G401 (cell line): Measurements from ENCODE around the gene OTOR. TPM values are rescaled to one million over a fixed set of nuclear protein-coding genes. Genes with fewer than 3 reads are reported as not detected.
A peak's percentile ranks its signal among the peaks of the same experiment; 100 is the strongest.

Experiments used
- DNase-seq: peaks from one replicate; pipeline ENCODE4 v3.0.0-alpha.2; 2015; ENCODE audit warnings: low spot score
- in situ Hi-C: cut with HindIII; loops from 2 replicates; pipeline ENCODE4 v1.10.0; 2016; ENCODE audit warnings: low sequenced_read_pairs, mixed read lengths
- total RNA-seq: library from RNA; depleted of rRNA; stranded (reverse); fragments of >200 nt; shearing (Covaris generic); gene quantifications from 2 replicates; pipeline ENCODE4 v1.2.3, GENCODE V29; 2014

The OTOR gene
- total RNA-seq, 1 experiment from 2014 or later = not detected

DNA sequence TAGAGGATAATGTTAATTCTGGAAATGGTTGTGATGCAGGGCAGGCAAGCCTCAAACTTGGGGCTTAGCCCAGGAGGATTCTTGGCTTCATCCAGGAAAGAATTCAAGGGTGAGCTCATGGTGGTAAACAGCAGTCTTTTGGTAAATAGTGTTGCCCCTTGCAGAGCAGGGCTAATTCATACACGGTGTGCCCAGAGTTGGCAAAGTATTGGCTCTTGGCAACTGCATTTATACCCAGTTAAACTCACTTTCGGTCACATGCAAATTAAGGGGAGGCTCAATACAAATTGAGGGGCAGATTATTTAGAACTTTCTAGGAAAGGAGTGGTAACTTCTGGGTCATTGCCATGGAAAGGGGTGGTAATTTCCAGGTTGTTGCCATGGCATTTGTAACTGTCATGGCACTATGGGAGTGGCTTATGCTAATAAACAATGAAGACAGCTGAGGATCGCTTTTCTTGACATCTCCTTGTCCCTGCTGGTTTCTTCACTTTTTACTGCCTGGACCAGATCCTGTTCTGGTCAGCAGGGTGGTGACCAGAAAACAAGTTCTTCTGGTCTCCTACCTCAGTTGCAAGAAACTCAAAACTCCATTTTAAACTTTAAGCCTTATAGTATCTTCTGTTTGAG, 3.9 kb upstream of the OTOR start:
- in situ Hi-C loops = no loop called here
- DNase-seq = peak; percentile 24

DNA sequence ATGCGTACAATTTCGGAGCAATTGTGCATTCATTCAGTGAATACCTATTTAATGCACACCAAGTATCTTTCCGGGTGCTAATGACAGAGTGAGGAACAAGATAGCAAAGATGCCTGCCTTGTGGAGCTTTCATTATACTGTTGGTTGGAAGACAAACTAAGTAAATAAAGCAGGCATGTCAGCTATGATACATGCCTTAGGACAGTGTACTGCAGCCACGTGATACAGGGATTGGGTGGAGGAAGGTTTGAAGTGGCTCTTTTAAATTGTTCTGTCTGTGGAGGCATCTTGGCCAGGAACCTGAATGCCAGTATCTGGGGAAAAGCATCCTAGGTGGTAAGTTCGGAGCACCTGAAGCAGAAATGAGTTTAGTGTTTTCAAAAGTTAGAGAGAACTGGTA, 3.0 kb upstream of the OTOR start:
- in situ Hi-C loops = no loop called here

DNA sequence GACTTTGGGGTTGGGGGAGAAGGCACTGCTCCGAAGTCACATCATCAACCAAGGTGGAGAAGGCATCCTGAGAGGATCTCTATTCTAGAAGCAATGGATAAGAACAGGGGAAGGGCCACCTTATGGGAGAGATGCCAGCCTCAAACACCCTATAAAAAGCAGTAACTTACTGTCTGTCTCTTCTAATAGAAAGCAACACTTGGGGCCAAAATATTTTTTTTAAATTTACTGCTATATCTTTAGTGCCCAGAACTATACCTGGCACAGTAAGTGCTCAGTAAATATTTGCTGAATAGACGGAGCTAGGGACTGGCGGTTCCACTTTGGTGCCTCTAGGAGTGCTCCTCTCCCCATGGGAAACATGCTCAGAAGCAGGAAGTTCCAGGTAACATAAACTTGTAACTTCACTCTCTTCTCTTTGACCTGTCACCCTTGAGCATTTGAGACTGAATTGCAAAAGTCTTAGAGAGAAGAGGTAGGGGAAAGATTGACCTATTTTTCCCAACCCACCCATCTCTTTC, 807 bp upstream of the OTOR start:
- DNase-seq = no peak
- in situ Hi-C loops = no loop called here

More for the DNA sequence above, 3.0 kb upstream of the OTOR start:
- DNase-seq = no peak

DNA sequence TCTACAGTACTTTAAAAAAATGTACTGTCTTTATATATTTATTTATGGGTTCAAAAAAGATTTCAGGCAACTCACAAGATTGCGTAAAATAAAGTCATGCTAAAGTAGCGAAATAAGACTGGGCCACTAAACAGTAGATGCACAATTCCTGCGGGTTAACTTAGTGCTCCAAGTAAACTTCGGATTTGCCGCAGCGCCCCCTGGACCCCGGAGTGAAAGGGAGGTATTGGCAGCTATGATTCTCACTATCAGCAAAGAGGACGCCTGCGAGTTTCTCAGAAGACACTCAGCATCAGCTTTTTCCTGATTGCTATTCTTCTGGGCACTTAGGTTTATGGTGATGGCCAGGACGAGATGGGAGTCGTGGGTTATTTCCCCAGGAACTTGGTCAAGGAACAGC, 1.4 kb downstream of the OTOR start:
- in situ Hi-C loops = no loop called here
- no peak for DNase-seq

DNA sequence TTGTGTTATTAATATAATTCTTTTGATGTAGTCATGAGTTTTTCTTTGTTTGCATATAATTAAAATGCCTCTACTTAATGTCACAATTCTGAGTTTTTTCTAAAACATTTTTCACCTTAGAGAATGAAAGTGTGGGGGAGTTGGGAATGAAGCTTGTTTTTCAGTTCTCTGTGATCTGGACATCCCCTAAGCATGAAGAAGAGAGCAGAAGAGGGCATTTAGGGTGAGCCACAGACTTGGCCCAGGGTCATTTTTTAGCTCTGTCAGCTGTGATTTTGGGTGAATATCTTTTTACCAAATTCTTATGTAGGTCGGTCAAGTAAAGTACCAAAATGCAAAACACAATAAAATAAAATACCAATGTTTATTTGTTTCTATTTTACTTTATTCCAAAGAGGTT, 3.9 kb downstream of the OTOR start:
- in situ Hi-C loops = no loop called here
- DNase-seq = no peak

DNA sequence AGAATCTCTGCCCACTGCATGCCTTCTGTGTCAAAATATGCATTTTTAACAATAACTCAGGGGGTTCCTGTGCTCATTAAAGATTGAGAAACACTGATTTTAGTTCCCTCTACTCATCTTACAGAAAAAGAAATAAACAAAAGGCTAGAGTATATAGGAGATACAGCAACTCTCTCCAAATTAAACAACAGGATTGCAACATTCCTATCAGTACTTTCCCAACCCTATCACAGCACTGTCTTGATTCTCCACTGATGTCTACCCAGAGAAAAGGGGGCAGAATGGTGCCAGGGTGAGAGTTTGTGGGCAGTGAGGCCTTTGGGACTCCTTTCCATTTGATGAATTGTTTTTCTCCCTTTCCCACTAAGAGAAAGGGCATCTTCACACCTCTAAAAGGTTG, 4.7 kb downstream of the OTOR start:
- no peak for DNase-seq
- in situ Hi-C loops = no loop called here

DNA sequence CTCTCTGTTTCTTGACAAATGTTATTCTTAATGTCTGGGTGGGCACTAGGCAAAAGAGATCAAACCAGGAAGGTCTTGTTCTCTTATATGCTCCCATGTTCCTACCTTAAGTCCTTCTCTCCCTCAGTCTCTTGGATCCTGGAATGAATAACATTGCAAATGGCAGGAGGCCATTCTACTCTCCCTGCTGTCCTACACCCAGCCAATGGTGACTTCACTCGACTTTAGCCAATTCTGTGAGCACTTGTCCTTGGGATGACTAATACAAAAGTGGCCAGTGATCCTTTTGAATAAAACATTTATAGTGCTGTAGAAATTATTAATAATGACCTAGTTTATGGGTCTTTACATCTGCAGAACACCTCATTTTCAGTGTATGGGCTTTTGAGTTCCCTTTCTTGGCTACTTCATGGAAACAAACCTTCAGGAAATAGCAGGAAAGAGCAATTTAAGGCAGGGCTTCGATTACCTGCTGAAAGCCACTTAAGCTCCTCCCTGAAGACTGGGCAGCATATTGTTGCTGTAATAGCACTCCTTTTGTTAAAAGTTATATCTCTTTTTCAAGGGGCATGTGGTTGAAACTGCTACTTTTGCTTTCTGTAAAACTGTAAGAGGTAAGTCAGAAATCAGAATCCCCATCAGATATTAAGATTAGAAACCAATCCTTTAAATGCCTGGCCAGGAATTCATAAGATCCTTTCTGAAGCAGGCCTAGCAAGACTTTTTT, 10.5 kb downstream of the OTOR start:
- DNase-seq = no peak
- in situ Hi-C loops = no loop called here

DNA sequence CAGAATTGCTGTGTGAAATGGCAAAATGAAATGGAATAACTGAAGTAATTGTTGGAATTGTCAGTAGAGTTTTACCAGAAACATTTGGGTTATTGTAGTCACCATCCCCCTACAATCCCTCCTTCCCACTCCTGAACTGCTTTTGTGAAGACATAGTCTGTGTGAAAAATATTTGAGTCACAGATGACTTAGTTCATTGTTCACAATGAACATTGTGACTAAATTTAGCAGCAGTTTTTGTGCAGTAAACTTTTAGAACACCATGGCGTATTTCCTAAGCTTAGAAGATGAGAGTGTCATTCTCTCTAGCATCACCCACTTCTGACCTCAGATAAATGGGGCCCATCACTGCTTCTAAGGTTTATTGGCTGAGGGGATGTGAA, 11.0 kb downstream of the OTOR start:
- in situ Hi-C loops = no loop called here
- DNase-seq = no peak

DNA sequence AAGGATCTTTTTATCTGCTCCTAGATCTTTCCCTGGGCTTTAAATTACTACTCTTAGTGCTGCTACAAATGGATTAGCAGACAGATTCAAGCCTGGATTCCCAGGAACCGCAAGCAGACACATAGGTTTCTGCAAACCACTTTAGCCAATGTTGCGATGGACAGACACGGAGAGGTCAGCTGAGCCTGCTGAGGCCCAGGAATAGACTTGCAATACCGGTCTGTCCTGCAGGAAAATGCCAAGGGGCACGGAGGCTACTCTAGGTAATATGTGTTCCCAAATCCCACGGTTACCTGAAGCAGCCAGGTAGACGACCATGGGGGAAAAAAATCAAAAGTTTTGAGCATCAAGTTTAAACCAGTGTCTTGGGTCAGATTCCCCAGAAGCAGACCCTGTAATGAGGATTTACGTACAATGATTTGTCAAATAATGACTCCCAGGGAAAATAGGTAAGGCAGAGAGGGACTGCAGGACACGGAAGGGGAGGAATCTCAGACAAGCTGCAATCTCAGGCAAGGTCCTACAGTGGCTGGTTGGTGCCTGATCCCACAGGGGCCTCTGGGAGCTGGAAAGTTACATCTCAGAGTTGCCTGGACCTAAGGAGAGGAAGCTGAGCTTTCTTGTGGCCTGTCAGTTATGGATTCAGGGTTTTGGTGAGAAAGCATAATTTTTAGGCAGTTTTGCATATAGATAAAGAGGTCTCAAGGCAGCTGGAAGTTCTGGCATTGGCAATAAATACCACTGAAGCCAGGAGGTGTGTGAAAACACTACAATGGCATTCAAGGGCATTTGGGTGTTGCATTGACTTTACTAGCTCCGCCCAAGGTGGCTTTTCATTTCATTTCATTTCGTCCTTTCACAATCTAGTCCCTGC, 12.5 kb downstream of the OTOR start:
- in situ Hi-C loops = no loop called here
- DNase-seq = no peak

DNA sequence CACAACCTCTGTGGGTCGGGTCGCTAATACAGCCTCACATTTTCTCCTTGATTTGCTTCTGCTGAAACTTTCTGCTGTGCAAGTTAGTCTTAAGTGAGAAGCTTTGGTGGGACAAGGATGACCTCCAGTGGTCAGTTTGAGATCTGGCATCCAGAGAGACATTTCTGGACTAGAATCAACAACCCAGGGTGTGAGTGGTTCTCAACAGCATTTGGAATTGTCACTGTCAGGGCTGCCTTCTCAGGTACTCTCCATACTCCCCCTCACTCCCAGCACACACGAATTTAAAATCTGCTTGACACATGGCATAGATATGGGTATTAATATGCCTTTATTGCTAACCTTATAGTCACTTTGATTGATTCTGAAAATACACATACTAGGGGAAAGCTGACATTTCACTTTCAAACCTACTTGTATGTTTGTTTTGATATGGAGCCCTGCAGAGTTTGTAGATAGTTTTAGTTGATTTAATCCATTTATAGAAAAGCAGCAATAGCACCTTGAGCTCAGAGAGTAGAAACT, 13.2 kb downstream of the OTOR start:
- in situ Hi-C loops = no loop called here
- DNase-seq = peak; percentile 81

DNA sequence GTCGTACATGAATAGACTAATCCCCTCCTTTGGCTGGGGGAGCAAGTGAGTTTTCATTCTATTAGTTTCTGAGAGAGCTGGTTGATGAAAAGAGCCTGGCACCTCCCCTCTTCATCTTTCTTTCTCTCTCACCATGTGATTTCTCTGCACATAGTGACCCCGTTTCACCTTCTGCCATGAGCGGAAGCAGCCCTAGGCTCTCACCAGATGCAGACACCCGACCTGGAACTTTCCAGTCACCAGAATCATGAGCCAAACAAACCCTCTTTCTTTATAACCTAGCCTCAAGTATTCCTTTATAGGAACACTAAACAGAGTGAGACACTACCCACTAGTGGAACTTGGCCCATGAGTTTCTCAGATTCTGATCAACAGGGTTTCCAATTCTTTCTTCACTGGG, 16.4 kb downstream of the OTOR start:
- in situ Hi-C loops = no loop called here

DNA sequence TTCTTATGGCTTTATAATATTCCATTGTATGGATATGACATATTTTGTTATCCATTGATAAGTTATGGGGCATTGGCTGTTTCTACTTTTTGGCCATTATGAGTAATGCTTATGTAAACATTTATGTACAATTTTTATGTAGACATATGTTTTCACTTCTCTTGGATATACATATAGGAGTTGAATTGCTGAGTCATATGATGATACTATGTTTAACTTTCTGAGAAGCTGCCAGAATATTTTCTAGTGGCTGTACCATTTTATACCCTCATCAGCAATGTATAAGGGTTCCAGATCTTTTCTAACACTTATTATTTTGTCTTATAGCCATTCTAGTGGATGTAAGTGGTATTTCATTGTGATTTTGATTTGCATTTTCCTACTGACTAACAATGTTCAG, 23.1 kb downstream of the OTOR start:
- in situ Hi-C loops = no loop called here
- no peak for DNase-seq

More for the DNA sequence above, 16.4 kb downstream of the OTOR start:
- no peak for DNase-seq

DNA sequence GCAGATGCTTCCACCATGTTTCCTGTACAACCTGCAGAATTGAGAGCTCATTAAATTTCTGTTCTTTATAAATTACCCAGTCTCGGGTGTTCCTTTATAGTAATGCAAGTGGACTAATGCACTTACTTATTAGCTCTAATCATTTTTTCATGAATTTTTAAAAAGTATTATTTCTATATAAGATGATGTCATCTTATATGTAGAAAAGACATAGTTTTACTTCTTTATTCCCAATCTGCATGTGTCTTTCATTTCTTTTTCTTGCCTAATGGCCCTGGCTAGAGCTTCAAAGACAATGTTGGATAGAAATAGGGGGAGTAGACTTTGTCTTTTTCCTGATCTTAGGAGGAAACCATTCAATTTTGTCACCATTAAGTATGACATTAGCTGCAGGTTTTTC, 27.8 kb downstream of the OTOR start:
- in situ Hi-C loops = no loop called here
- DNase-seq = no peak

DNA sequence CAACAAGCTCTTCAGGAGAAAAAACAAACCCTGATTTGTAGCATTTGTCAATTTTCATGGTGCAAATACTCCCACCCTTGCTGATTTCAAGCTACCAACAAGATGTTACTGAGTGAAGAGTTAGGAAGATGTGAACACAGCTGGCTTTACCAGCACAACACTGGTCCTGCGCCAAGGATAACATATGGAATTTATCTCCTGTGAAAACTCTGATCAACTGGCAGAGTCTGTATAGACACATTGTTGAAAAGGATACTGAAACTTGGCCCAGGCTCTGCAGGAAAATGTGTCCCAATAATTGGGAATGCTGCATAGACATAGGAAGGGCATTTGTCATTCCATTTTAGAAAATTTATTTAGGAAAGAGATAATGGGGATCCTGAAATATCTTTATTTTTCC, 29.0 kb downstream of the OTOR start:
- in situ Hi-C loops = no loop called here
- DNase-seq = no peak

DNA sequence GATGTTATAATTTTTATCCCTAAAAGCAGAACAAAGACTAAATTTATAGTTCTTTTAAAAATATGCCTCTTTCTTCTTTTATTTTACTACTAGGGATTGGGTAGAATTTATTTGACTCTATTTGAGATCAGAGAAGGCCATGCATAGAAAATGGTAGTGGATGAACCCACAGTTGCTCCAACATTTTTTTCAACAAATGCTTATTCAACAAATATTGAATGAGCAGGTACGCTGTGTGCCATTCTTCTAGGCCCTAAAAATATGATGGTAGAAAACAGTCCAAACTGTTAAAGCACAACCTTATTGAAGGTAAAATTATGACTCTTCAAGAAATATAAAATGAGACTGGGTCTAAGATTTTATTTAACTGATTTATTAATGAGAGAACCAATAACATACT, 30.0 kb downstream of the OTOR start:
- in situ Hi-C loops = no loop called here
- no peak for DNase-seq

DNA sequence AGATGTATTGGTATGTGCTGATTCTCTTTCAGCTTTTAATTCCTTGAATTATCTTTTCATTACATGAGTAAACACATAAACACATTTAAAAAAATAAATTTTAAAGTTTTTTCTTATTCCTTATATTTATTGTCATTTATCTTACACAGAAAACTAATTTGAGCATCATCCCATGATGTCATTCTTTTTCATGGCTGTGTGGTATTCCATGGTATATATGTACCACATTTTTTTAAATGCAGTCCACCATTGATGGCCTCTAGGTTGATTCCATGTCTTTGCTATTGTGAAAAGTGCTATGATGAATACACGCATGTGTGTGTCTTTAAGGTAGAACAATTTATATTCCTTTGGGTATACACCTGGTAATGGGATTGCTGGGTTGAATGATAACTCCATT, 33.3 kb downstream of the OTOR start:
- no peak for DNase-seq
- in situ Hi-C loops = no loop called here

DNA sequence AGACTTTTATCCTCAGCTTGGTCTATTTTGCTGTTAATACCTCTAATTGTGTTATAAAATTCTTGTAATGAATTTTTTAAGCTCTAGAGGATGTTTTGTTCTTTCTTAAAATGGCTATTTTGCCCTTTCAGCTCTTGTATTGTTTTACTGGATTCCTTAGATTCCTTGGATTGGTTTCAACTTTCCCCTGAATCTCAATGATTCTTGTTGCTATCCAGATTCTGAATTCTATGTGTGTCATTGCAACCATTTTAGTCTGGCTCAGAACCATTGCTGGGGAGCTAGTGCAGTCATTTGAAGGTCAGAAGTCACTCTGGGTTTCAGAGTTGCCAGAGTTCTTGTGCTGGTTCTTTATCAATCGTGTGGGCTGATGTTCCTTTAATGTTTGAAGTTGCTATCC, 37.1 kb downstream of the OTOR start:
- in situ Hi-C loops = no loop called here
- DNase-seq = no peak
